ENCODE measurements around the gene UQCRHL. TPM values are rescaled to one million over a fixed set of nuclear protein-coding genes. Genes with fewer than 3 reads are reported as not detected.
A peak's percentile ranks its signal among the peaks of the same experiment; 100 is the strongest.

Gene UQCRHL
- total and polyA plus RNA-seq, 12 donors, result 2.1 to 8.6 (median 3.9) TPM

- H3K9me3 ChIP-seq, result no peaks in the 10 kb centered on the region
- H3K4me1 ChIP-seq, result no peaks in the 10 kb centered on the region
- 91 to 92% methylated on average over 10 of the region's 10 CpGs for WGBS, 2 donors
- ATAC-seq (no peak), DNase-seq (no peak)
- peaks cover 0 to 5% (median 0%) of the 10 kb centered on the region in 7 donors for H3K27me3 ChIP-seq
- no peak overlapping the region for H3K4me3 ChIP-seq
- intact Hi-C loops (cut with DNase I), result no loop called here
- H3K36me3 ChIP-seq, result no peaks in the 10 kb centered on the region
- TF ChIP-seq CTCF (IDR thresholded peaks at IDR 0.05), result no peak
- no peak overlapping the region for H3K27ac ChIP-seq
These were observed 328 bp downstream of the UQCRHL start for GRCh38 chr1:15807121-15807520.

DNA sequence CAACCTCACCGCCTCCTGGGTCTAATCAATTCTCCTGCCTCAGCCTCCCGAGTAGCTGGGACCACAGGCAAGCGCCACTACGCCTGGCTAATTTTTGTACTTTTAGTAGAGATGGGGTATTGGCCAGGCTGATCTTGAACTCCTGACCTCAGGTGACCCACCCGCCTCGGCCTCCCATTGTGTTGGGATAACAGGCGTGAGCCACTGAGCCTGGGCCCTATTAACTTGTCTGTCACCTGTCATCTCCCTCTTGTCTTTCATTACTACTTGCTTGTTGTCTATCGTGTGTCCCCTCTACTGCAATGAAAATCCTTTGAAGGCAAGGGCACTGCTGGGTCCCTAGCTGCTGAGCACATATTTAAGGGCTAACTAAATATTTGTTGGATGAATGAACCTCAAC, 3.4 kb downstream of the UQCRHL start:
- intact Hi-C loops (cut with DNase I), result loop anchor here in 3 of 10 donors (5.0 kb wide), 2 partner anchors 188 to 193 kb away; no protein-coding TSS in a partner anchor
- Histone ChIP-seq H3K9me3 (no peaks in the 10 kb centered on the region), H3K4me3 (no peak overlapping the region), H3K36me3 (no peaks in the 10 kb centered on the region), H3K4me1 (peaks cover 2 to 21% (median 15%) of the 10 kb centered on the region in 9 donors), H3K27me3 (peaks cover 0 to 6% (median 0%) of the 10 kb centered on the region in 7 donors), H3K27ac (no peak overlapping the region)
- 61 to 70% methylated on average over 8 of the region's 8 CpGs for WGBS, 2 donors
- DNase-seq (no peak), ATAC-seq (no peak)
- TF ChIP-seq CTCF (IDR thresholded peaks at IDR 0.05), result no peak

DNA sequence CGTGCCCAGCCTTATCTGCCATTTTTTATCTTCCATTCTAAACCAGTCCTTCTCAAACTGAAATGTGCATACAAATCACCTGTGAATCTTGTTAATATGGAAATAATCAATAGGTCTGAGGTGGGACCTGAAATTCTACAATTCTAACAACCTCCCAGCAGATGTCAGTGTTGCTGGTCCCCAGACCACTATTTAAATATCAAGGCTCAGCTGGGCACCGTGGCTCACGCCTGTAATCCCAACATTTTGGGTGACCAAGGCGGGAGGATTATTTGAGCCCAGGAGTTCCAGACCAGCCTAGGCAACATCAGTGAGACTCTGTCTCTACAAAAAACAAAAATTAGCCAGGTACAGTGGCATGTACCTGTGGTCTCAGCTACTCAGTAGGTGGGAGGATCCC, 4.1 kb downstream of the UQCRHL start:
- Histone ChIP-seq H3K4me1 (peaks cover 4 to 25% (median 17%) of the 10 kb centered on the region in 9 donors), H3K36me3 (no peaks in the 10 kb centered on the region), H3K27me3 (peaks cover 0 to 6% (median 0%) of the 10 kb centered on the region in 7 donors), H3K4me3 (no peak overlapping the region), H3K9me3 (no peaks in the 10 kb centered on the region), H3K27ac (no peak overlapping the region)
- peak in 7 of 9 donors; percentile 33 to 58 (median 46) for TF ChIP-seq CTCF (IDR thresholded peaks at IDR 0.05)
- 27 to 32% methylated on average over 4 of the region's 4 CpGs for WGBS, 2 donors
- intact Hi-C loops (cut with DNase I), result loop anchor here in 3 of 10 donors (5.0 kb wide), 2 partner anchors 189 to 194 kb away; no protein-coding TSS in a partner anchor
- peak in 1 of 8 donors; percentile 38 for ATAC-seq
- no peak for DNase-seq

DNA sequence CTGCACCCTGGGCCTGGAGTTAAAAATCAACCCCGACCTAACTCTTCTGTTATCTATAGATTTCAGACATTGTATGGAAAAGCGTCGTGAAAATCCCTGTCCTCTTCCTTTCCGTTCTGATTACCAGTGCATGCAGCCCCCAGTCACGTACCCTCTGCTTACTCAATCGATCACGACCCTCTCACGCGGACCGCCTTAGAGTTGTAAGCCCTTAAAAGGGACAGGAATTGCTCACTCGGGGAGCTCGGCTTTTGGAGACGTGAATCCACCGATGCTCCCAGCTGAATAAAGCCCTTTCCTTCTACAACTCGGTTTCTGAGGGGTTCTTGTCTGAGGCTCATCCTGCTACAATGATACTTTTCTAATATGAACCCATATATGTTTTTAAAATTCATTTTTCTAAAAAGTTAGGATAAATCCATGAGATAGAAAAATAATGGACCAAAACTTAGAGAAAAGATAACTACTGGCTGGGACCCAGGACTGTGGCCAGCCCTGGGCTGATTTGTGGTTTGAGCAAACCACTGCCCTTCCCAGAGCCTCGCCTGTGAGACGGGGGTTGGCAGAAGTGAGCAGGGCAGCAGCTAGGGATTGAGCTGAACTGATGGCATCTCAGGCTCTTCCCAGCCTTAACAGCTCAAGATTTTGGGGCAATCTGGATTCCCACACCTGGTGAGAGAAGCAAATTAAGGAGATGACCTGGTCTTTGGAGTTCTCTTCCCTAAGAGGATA, 5.0 kb downstream of the UQCRHL start:
- intact Hi-C loops (cut with DNase I), result loop anchor here in 3 of 10 donors (5.0 kb wide), 2 partner anchors 190 to 195 kb away; no protein-coding TSS in a partner anchor
- no peak for DNase-seq
- WGBS, 2 donors, result 79 to 85% methylated on average over 17 of the region's 17 CpGs

More for the DNA sequence above, 5.0 kb downstream of the UQCRHL start:
- H3K4me1 ChIP-seq, result peaks cover 4 to 25% (median 17%) of the 10 kb centered on the region in 9 donors
- H3K27ac ChIP-seq, result no peak overlapping the region
- no peaks in the 10 kb centered on the region for H3K9me3 ChIP-seq
- no peak for TF ChIP-seq CTCF (IDR thresholded peaks at IDR 0.05)
- no peaks in the 10 kb centered on the region for H3K36me3 ChIP-seq
- H3K4me3 ChIP-seq, result no peak overlapping the region
- peaks cover 0 to 6% (median 0%) of the 10 kb centered on the region in 7 donors for H3K27me3 ChIP-seq
- ATAC-seq, result no peak
